22Rv1 (cell line): ENCODE results near the gene OBI1.

Experiments
- CTCF ChIP-seq: fragments of 450-650 bp; IDR thresholded peaks from 2 replicates; pipeline ENCODE4 v1.5.1; 2017; ENCODE audit warnings: mild to moderate bottlenecking
- ZFX ChIP-seq: fragments of 450-650 bp; IDR thresholded peaks from 2 replicates; pipeline ENCODE4 v1.6.1; 2017; ENCODE audit warnings: antibody characterized with exemption, borderline replicate concordance

- TF ChIP-seq CTCF (no peak), ZFX (no peak)
Observed at GRCh38 chr13:78593652-78594455, 65.1 kb downstream of the OBI1 start.
